ENCODE data around the gene ANKRD34B.

Gene ANKRD34B

DNA sequence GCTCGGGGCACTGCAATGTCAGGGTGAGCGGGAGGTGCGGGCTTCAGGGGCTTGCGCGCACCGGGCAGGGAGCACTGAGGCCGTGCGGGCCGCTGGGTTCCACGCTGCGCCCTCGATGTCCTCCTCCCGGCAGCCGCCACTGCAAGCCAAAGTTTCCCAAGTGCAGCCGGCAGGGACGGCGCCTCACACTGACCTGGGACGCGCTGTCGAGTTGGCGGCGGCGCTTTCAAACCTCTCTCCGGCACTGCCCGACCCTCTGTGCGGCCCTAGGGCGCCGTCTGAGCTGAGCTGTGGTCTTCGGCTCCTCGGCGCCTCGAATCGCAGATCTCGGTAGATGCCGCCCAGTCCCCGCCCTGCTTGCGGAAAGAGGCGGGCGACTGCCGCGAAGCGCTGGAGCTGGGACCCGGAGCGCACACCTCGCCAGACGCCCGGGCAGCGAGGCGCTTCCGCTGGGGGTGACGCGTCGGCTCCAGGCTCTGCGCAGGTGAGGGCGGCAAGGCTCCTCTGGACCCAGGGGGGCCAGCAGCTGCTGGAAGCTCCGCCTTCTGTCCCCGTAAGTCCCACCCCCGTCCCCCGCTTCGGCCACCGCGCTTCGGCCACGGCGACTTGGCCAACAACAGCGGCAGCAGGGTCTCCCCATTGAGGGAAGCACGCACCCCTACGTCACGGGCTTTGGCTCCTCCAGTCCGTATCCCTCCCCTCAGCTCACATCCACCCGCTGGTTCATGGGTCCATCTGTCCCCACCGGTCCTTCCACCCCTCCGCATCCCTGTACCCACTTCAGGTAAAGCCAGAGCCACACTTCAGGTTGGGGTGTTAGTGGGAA is at the start of gene ANKRD34B:
TSS of gene ANKRD34B (minus strand) at position 320 of the 826 bp plus-strand sequence. CDS start 10,261 bp downstream, outside the sequence.
- Histone ChIP-seq H3K9me3 (ENCODE audit: control insufficient read depth in 1 of 2, low read length in 2 of 2) (no peaks in the 10 kb centered on the region), H3K27me3 (ENCODE audit: control insufficient read depth in 1 of 2, insufficient read depth in 2 of 2, low read length in 2 of 2) (peaks cover 44 to 53% of the 10 kb centered on the region in 2 donors), H3K4me3 (ENCODE audit: low read depth in 1 of 2, low read length in 2 of 2) (peak within 1 kb of the TSS; percentile 43 to 55), H3K4me1 (ENCODE audit: control insufficient read depth in 1 of 2, insufficient read depth in 2 of 2, low read length in 2 of 2) (peaks cover 0 to 5% of the 10 kb centered on the region in 2 donors), H3K36me3 (ENCODE audit: control insufficient read depth in 1 of 2, insufficient read depth in 2 of 2, low read length in 2 of 2) (no peaks in the 10 kb centered on the region), H3K27ac (ENCODE audit: low read depth, low read length) (no peak within 1 kb of the TSS), H3K9ac (ENCODE audit: low read depth in 1 of 2, low read length in 2 of 2) (no peak within 1 kb of the TSS)

GRCh38 chr5:80619086-80619485 is 49.0 kb upstream of the ANKRD34B start:
- Histone ChIP-seq H3K9me3 (ENCODE audit: control insufficient read depth in 1 of 2, low read length in 2 of 2) (no peaks in the 10 kb centered on the region), H3K36me3 (ENCODE audit: control insufficient read depth in 1 of 2, insufficient read depth in 2 of 2, low read length in 2 of 2) (no peaks in the 10 kb centered on the region), H3K4me3 (ENCODE audit: low read depth in 1 of 2, low read length in 2 of 2) (no peak overlapping the region), H3K9ac (ENCODE audit: low read depth in 1 of 2, low read length in 2 of 2) (no peak overlapping the region), H3K27me3 (ENCODE audit: control insufficient read depth in 1 of 2, insufficient read depth in 2 of 2, low read length in 2 of 2) (no peaks in the 10 kb centered on the region), H3K27ac (ENCODE audit: low read depth, low read length) (no peak overlapping the region), H3K4me1 (ENCODE audit: control insufficient read depth in 1 of 2, insufficient read depth in 2 of 2, low read length in 2 of 2) (peaks cover 0 to 6% of the 10 kb centered on the region in 2 donors)

- Histone ChIP-seq H3K4me3 (ENCODE audit: low read depth in 1 of 2, low read length in 2 of 2) (no peak overlapping the region), H3K9ac (ENCODE audit: low read depth in 1 of 2, low read length in 2 of 2) (no peak overlapping the region), H3K27me3 (ENCODE audit: control insufficient read depth in 1 of 2, insufficient read depth in 2 of 2, low read length in 2 of 2) (no peaks in the 10 kb centered on the region), H3K4me1 (ENCODE audit: control insufficient read depth in 1 of 2, insufficient read depth in 2 of 2, low read length in 2 of 2) (no peaks in the 10 kb centered on the region), H3K9me3 (ENCODE audit: control insufficient read depth in 1 of 2, low read length in 2 of 2) (no peaks in the 10 kb centered on the region), H3K36me3 (ENCODE audit: control insufficient read depth in 1 of 2, insufficient read depth in 2 of 2, low read length in 2 of 2) (no peaks in the 10 kb centered on the region), H3K27ac (ENCODE audit: low read depth, low read length) (no peak overlapping the region)
These were observed 48.4 kb upstream of the ANKRD34B start for GRCh38 chr5:80618438-80618837.

GRCh38 chr5:80615266-80615914 is 45.3 kb upstream of the ANKRD34B start:
- Histone ChIP-seq H3K9me3 (ENCODE audit: control insufficient read depth in 1 of 2, low read length in 2 of 2) (peaks cover 0 to 2% of the 10 kb centered on the region in 2 donors), H3K9ac (ENCODE audit: low read depth in 1 of 2, low read length in 2 of 2) (no peak overlapping the region), H3K4me1 (ENCODE audit: control insufficient read depth in 1 of 2, insufficient read depth in 2 of 2, low read length in 2 of 2) (no peaks in the 10 kb centered on the region), H3K36me3 (ENCODE audit: control insufficient read depth in 1 of 2, insufficient read depth in 2 of 2, low read length in 2 of 2) (no peaks in the 10 kb centered on the region), H3K27ac (ENCODE audit: low read depth, low read length) (no peak overlapping the region), H3K27me3 (ENCODE audit: control insufficient read depth in 1 of 2, insufficient read depth in 2 of 2, low read length in 2 of 2) (no peaks in the 10 kb centered on the region), H3K4me3 (ENCODE audit: low read depth in 1 of 2, low read length in 2 of 2) (no peak overlapping the region)

GRCh38 chr5:80609692-80610091 is 39.6 kb upstream of the ANKRD34B start:
- Histone ChIP-seq H3K4me3 (ENCODE audit: low read depth in 1 of 2, low read length in 2 of 2) (no peak overlapping the region), H3K27me3 (ENCODE audit: control insufficient read depth in 1 of 2, insufficient read depth in 2 of 2, low read length in 2 of 2) (no peaks in the 10 kb centered on the region), H3K4me1 (ENCODE audit: control insufficient read depth in 1 of 2, insufficient read depth in 2 of 2, low read length in 2 of 2) (no peaks in the 10 kb centered on the region), H3K27ac (ENCODE audit: low read depth, low read length) (no peak overlapping the region), H3K36me3 (ENCODE audit: control insufficient read depth in 1 of 2, insufficient read depth in 2 of 2, low read length in 2 of 2) (no peaks in the 10 kb centered on the region), H3K9ac (ENCODE audit: low read depth in 1 of 2, low read length in 2 of 2) (no peak overlapping the region), H3K9me3 (ENCODE audit: control insufficient read depth in 1 of 2, low read length in 2 of 2) (peaks cover 0 to 2% of the 10 kb centered on the region in 2 donors)

- Histone ChIP-seq H3K9me3 (ENCODE audit: control insufficient read depth in 1 of 2, low read length in 2 of 2) (peaks cover 0 to 2% of the 10 kb centered on the region in 2 donors), H3K9ac (ENCODE audit: low read depth in 1 of 2, low read length in 2 of 2) (no peak overlapping the region), H3K27me3 (ENCODE audit: control insufficient read depth in 1 of 2, insufficient read depth in 2 of 2, low read length in 2 of 2) (no peaks in the 10 kb centered on the region), H3K4me3 (ENCODE audit: low read depth in 1 of 2, low read length in 2 of 2) (no peak overlapping the region), H3K36me3 (ENCODE audit: control insufficient read depth in 1 of 2, insufficient read depth in 2 of 2, low read length in 2 of 2) (no peaks in the 10 kb centered on the region), H3K4me1 (ENCODE audit: control insufficient read depth in 1 of 2, insufficient read depth in 2 of 2, low read length in 2 of 2) (no peaks in the 10 kb centered on the region), H3K27ac (ENCODE audit: low read depth, low read length) (no peak overlapping the region)
These were observed 38.7 kb upstream of the ANKRD34B start for GRCh38 chr5:80608731-80609130.

- no peaks in the 10 kb centered on the region for H3K27me3 ChIP-seq (ENCODE audit: control insufficient read depth in 1 of 2, insufficient read depth in 2 of 2, low read length in 2 of 2)
- no peak overlapping the region for H3K9ac ChIP-seq (ENCODE audit: low read depth in 1 of 2, low read length in 2 of 2)
- H3K36me3 ChIP-seq (ENCODE audit: control insufficient read depth in 1 of 2, insufficient read depth in 2 of 2, low read length in 2 of 2) = no peaks in the 10 kb centered on the region
- H3K9me3 ChIP-seq (ENCODE audit: control insufficient read depth in 1 of 2, low read length in 2 of 2) = peaks cover 0 to 2% of the 10 kb centered on the region in 2 donors
- no peak overlapping the region for H3K27ac ChIP-seq (ENCODE audit: low read depth, low read length)
- H3K4me1 ChIP-seq (ENCODE audit: control insufficient read depth in 1 of 2, insufficient read depth in 2 of 2, low read length in 2 of 2) = no peaks in the 10 kb centered on the region
- H3K4me3 ChIP-seq (ENCODE audit: low read depth in 1 of 2, low read length in 2 of 2) = no peak overlapping the region
These were observed 37.8 kb upstream of the ANKRD34B start for GRCh38 chr5:80607832-80608231.

- Histone ChIP-seq H3K4me3 (ENCODE audit: low read depth in 1 of 2, low read length in 2 of 2) (no peak overlapping the region), H3K9ac (ENCODE audit: low read depth in 1 of 2, low read length in 2 of 2) (no peak overlapping the region), H3K9me3 (ENCODE audit: control insufficient read depth in 1 of 2, low read length in 2 of 2) (peaks cover 0 to 2% of the 10 kb centered on the region in 2 donors), H3K27me3 (ENCODE audit: control insufficient read depth in 1 of 2, insufficient read depth in 2 of 2, low read length in 2 of 2) (no peaks in the 10 kb centered on the region), H3K27ac (ENCODE audit: low read depth, low read length) (no peak overlapping the region), H3K4me1 (ENCODE audit: control insufficient read depth in 1 of 2, insufficient read depth in 2 of 2, low read length in 2 of 2) (no peaks in the 10 kb centered on the region), H3K36me3 (ENCODE audit: control insufficient read depth in 1 of 2, insufficient read depth in 2 of 2, low read length in 2 of 2) (no peaks in the 10 kb centered on the region)
These were observed 37.3 kb upstream of the ANKRD34B start for GRCh38 chr5:80607343-80607742.

DNA sequence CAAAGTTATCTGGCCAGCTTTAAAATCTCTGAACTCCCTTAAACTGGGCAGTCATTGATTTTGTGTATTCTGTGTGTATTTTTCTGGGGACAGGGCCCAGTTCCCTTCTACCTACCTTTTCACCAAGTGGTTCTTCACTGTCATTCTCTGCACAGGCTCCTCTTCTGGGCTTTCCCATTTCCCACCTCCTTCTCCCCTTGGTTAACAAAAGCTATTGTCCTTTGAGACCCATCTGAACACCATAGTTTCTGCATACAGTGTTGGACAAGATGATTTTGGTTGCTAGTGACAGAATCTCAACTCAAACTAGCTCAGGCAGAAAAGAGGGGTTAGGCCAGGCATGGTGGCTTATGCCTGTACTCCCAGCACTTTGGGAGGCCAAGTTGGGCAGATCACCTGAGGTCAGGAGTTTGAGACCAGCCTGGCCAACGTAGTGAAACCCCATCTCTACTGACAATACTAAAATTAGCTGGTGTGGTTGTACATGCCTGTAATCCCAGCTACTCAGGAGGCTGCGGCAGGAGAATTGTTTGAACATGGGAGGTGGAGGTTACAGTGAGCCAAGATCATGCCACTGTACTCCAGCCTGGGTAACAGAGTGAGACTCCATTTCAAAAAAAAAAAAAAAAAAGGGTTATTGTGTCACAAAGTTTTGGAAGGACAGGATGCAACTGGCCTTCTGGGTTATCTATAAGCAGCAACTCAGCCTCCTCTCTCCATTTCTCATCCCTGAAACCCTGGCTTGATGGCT is 31.0 kb upstream of the ANKRD34B start:
- Histone ChIP-seq H3K27ac (ENCODE audit: low read depth, low read length) (no peak overlapping the region), H3K9me3 (ENCODE audit: control insufficient read depth in 1 of 2, low read length in 2 of 2) (no peaks in the 10 kb centered on the region), H3K27me3 (ENCODE audit: control insufficient read depth in 1 of 2, insufficient read depth in 2 of 2, low read length in 2 of 2) (no peaks in the 10 kb centered on the region), H3K36me3 (ENCODE audit: control insufficient read depth in 1 of 2, insufficient read depth in 2 of 2, low read length in 2 of 2) (no peaks in the 10 kb centered on the region), H3K4me1 (ENCODE audit: control insufficient read depth in 1 of 2, insufficient read depth in 2 of 2, low read length in 2 of 2) (no peaks in the 10 kb centered on the region), H3K9ac (ENCODE audit: low read depth in 1 of 2, low read length in 2 of 2) (no peak overlapping the region), H3K4me3 (ENCODE audit: low read depth in 1 of 2, low read length in 2 of 2) (no peak overlapping the region)

- no peak overlapping the region for H3K27ac ChIP-seq (ENCODE audit: low read depth, low read length)
These were observed 27.4 kb upstream of the ANKRD34B start for GRCh38 chr5:80597500-80597899.

More at GRCh38 chr5:80597500-80597899, 27.4 kb upstream of the ANKRD34B start:
- H3K4me3 ChIP-seq (ENCODE audit: low read depth in 1 of 2, low read length in 2 of 2) = no peak overlapping the region
- H3K9me3 ChIP-seq (ENCODE audit: control insufficient read depth in 1 of 2, low read length in 2 of 2) = no peaks in the 10 kb centered on the region
- no peak overlapping the region for H3K9ac ChIP-seq (ENCODE audit: low read depth in 1 of 2, low read length in 2 of 2)
- no peaks in the 10 kb centered on the region for H3K36me3 ChIP-seq (ENCODE audit: control insufficient read depth in 1 of 2, insufficient read depth in 2 of 2, low read length in 2 of 2)
- no peaks in the 10 kb centered on the region for H3K4me1 ChIP-seq (ENCODE audit: control insufficient read depth in 1 of 2, insufficient read depth in 2 of 2, low read length in 2 of 2)
- no peaks in the 10 kb centered on the region for H3K27me3 ChIP-seq (ENCODE audit: control insufficient read depth in 1 of 2, insufficient read depth in 2 of 2, low read length in 2 of 2)
